PC-9 (cell line): ENCODE results near the gene ERAP2. TPM values are rescaled to one million over a fixed set of nuclear protein-coding genes. Genes with fewer than 3 reads are reported as not detected.

Experiments
- BruUV-seq: library from RNA; stranded (reverse); fragments of 400-500 nt; replicated peaks from 2 replicates; lab custom pipeline; 2021; lab: Mats Ljungman, UMichigan
- CTCF ChIA-PET: fragments of 300-600 bp; sonication (Branson Sonifier 250); formaldehyde crosslinking; loops from one replicate; lab custom pipeline; 2022; ENCODE audit warnings: antibody characterized with exemption; lab: Charles Lee
- POLR2A ChIA-PET: fragments of 300-600 bp; sonication (Branson Sonifier 250); formaldehyde crosslinking; loops from one replicate; lab custom pipeline; 2022; ENCODE audit warnings: antibody characterized with exemption; ENCODE audit not compliant: unreplicated experiment; lab: Charles Lee
- DNase-seq, 2 experiments: peaks; one replicate each; pipeline versions ENCODE4 v3.0.0 to v3.0.0-alpha.2; 2015 to 2022; ENCODE audit warnings: mixed read lengths in 1 of 2
- H2AFZ ChIP-seq: fragments of 200-600 bp; sonication (generic); 2 replicates; pipeline ENCODE4 v1.8.1; 2017; ENCODE audit warnings: antibody characterized with exemption
- H3F3A ChIP-seq: fragments of 200-600 bp; sonication (generic); 2 replicates; pipeline ENCODE4 v1.8.1; 2017; ENCODE audit warnings: antibody characterized with exemption, mild to moderate bottlenecking, low read depth; ENCODE audit not compliant: insufficient read depth
- H3K27ac ChIP-seq: fragments of 200-600 bp; sonication (generic); 2 replicates; pipeline ENCODE4 v1.6.1; 2016; ENCODE audit warnings: mixed run types
- H3K27me3 ChIP-seq: fragments of 200-600 bp; sonication (generic); 2 replicates; pipeline ENCODE4 v1.6.1; 2016; ENCODE audit warnings: low read depth, mixed run types; ENCODE audit not compliant: insufficient read depth
- H3K36me3 ChIP-seq: fragments of 200-600 bp; sonication (generic); 2 replicates; pipeline ENCODE4 v1.6.1; 2016; ENCODE audit warnings: low read depth, mixed run types
- H3K4me1 ChIP-seq: fragments of 200-600 bp; sonication (generic); replicated peaks from 2 replicates; pipeline ENCODE4 v1.6.1; 2016; ENCODE audit warnings: mixed run types; ENCODE audit not compliant: insufficient read depth
- H3K4me2 ChIP-seq: fragments of 200-600 bp; sonication (generic); 2 replicates; pipeline ENCODE4 v1.6.1; 2017; ENCODE audit warnings: mixed run types
- H3K4me3 ChIP-seq: fragments of 200-600 bp; sonication (generic); 2 replicates; pipeline ENCODE4 v1.6.1; 2016; ENCODE audit warnings: mixed run types
- H3K79me2 ChIP-seq: fragments of 200-600 bp; sonication (generic); 2 replicates; pipeline ENCODE4 v1.6.1; 2017; ENCODE audit warnings: low read depth, mixed run types
- H3K9me2 ChIP-seq: fragments of 200-600 bp; sonication (generic); 2 replicates; pipeline ENCODE4 v1.8.1; 2017; ENCODE audit warnings: mild to moderate bottlenecking; ENCODE audit not compliant: insufficient read depth
- H3K9me3 ChIP-seq: fragments of 200-600 bp; sonication (generic); 2 replicates; pipeline ENCODE4 v1.8.1; 2016; ENCODE audit warnings: low read depth; ENCODE audit not compliant: insufficient read depth
- H4K20me1 ChIP-seq: fragments of 200-600 bp; sonication (generic); 2 replicates; pipeline ENCODE4 v1.8.1; 2017; ENCODE audit not compliant: insufficient read depth
- CTCF ChIP-seq: fragments of 200-600 bp; sonication (generic); conservative IDR thresholded peaks from 2 replicates; pipeline ENCODE4 v1.6.1; 2017; ENCODE audit warnings: mixed run types, antibody characterized with exemption, mild to moderate bottlenecking, moderate library complexity
- EZH2 ChIP-seq: fragments of 200-600 bp; sonication (generic); IDR thresholded peaks from 2 replicates; pipeline ENCODE4 v1.8.0; 2017; ENCODE audit warnings: antibody characterized with exemption, low read depth
- intact Hi-C: fragments of 100-400 bp; cut with micrococcal nuclease; formaldehyde crosslinking; loops from one replicate; pipeline ENCODE4 v1.10.0; 2022; ENCODE audit not compliant: unreplicated experiment
- total RNA-seq: library from RNA; stranded (reverse); gene quantifications from 2 replicates; pipeline ENCODE4 v1.2.3, GENCODE V29; 2021

The ERAP2 gene
- total RNA-seq, 1 experiment from 2014 or later, result 48.2 TPM

- Histone ChIP-seq H3K79me2 (peaks cover 15% of the 10 kb centered on the region; the same call in 1 of the 2 replicates), H3F3A (no peaks in the 10 kb centered on the region; the same call in 1 of the 2 replicates), H3K9me3 (no peaks in the 10 kb centered on the region), H3K4me1 (peaks cover 15% of the 10 kb centered on the region), H3K27me3 (no peaks in the 10 kb centered on the region), H3K36me3 (no peaks in the 10 kb centered on the region), H4K20me1 (no peaks in the 10 kb centered on the region), H3K4me3 (no peak overlapping the region), H3K27ac (no peak overlapping the region), H3K9me2 (0 out of 2 replicates have a peak, but pooled peaks cover 6% of the 10 kb centered on the region), H2AFZ (no peak overlapping the region), H3K4me2 (peak overlapping the region; percentile 16; the same call in 1 of the 2 replicates)
- CTCF ChIA-PET, result no interaction called here
- POLR2A ChIA-PET, result no interaction called here
- DNase-seq, result no peak
- intact Hi-C loops, result no loop called here
- no TSS peak for BruUV-seq
- TF ChIP-seq EZH2 (no peak), CTCF (no peak)
Observed at GRCh38 chr5:96967400-96967799, 91.1 kb downstream of the ERAP2 start.

GRCh38 chr5:96968074-96968473 is 91.8 kb downstream of the ERAP2 start:
- peaks cover 15% of the 10 kb centered on the region; the same call in 1 of the 2 replicates for H3K79me2 ChIP-seq
- POLR2A ChIA-PET, result no interaction called here

GRCh38 chr5:96968614-96969013 is 92.3 kb downstream of the ERAP2 start:
- TF ChIP-seq EZH2, result no peak
- TF ChIP-seq CTCF, result no peak
- Histone ChIP-seq H3K79me2 (peaks cover 15% of the 10 kb centered on the region; the same call in 1 of the 2 replicates), H3F3A (no peaks in the 10 kb centered on the region; the same call in 1 of the 2 replicates), H3K9me3 (no peaks in the 10 kb centered on the region), H3K4me2 (no peak overlapping the region), H3K4me3 (no peak overlapping the region), H3K4me1 (peaks cover 15% of the 10 kb centered on the region), H3K27ac (no peak overlapping the region), H4K20me1 (no peaks in the 10 kb centered on the region), H2AFZ (no peak overlapping the region), H3K36me3 (no peaks in the 10 kb centered on the region), H3K27me3 (no peaks in the 10 kb centered on the region), H3K9me2 (no peaks in the 10 kb centered on the region)
- no TSS peak for BruUV-seq
- POLR2A ChIA-PET, result interaction anchor here (0.5 to 0.6 kb wide), 2 partner anchors 162 to 1500 kb away, joined by 3 to 4 read pairs; no protein-coding TSS in a partner anchor
- no peak for DNase-seq
- intact Hi-C loops, result no loop called here
- CTCF ChIA-PET, result no interaction called here

More at GRCh38 chr5:96968074-96968473, 91.8 kb downstream of the ERAP2 start:
- 0 out of 2 replicates have a peak, but pooled peaks cover 3% of the 10 kb centered on the region for H3K9me2 ChIP-seq
- no peaks in the 10 kb centered on the region for H3K36me3 ChIP-seq
- no TSS peak for BruUV-seq
- CTCF ChIA-PET, result no interaction called here
- TF ChIP-seq CTCF (no peak), EZH2 (no peak)
- H3K9me3 ChIP-seq, result no peaks in the 10 kb centered on the region
- no peaks in the 10 kb centered on the region for H3K27me3 ChIP-seq
- peak in 1 of 2 experiments; percentile 8 for DNase-seq
- H2AFZ ChIP-seq, result no peak overlapping the region
- no peak overlapping the region for H3K4me3 ChIP-seq
- peak overlapping the region; percentile 16 for H3K4me2 ChIP-seq
- intact Hi-C loops, result no loop called here
- H3K4me1 ChIP-seq, result peaks cover 15% of the 10 kb centered on the region
- H3F3A ChIP-seq, result no peaks in the 10 kb centered on the region; the same call in 1 of the 2 replicates
- H3K27ac ChIP-seq, result no peak overlapping the region
- no peaks in the 10 kb centered on the region for H4K20me1 ChIP-seq

Other genes starting within 250 kb of the ERAP2 start
- gene CAST, start 214.1 kb upstream of the ERAP2 start, total RNA-seq, result 234 and 289 TPM in 2 replicates
- 8.4 and 15.8 TPM in 2 replicates for gene ERAP1, start 68.6 kb upstream of the ERAP2 start, total RNA-seq
- 15.6 and 18.8 TPM in 2 replicates for gene LNPEP, start 59.6 kb downstream of the ERAP2 start, total RNA-seq